CD4-positive, alpha-beta T cell treated with Interferon alpha-2 for 1 hour (primary cell): ENCODE results near the gene RPS16.

Experiments used
- DNase-seq, 2 donors: peaks; one replicate each; pipeline ENCODE4 v3.0.0-alpha.2; 2020 to 2022

The RPS16 gene

GRCh38 chr19:39385629-39386411, 49.9 kb downstream of the RPS16 start:
- DNase-seq: no peak

- no peak for DNase-seq
Measured at GRCh38 chr19:39384839-39385568, 50.7 kb downstream of the RPS16 start.
